Psoas muscle (tissue), 8 donors: ENCODE data around the gene SIGLEC8. TPM values are rescaled to one million over a fixed set of nuclear protein-coding genes. Genes with fewer than 3 reads are reported as not detected.

Experiments
- ATAC-seq, 4 donors: fragments of 200-7000 bp; cut with Tn5 transposase; one replicate each; pipeline ENCODE4 v1.9.1; 2020; ENCODE audit warnings: moderate library complexity in 3 of 4, mild to moderate bottlenecking in 2 of 4
- DNase-seq, 2 donors: peaks; one replicate each; pipeline ENCODE4 v3.0.0-alpha.2; 2020
- H3K27ac ChIP-seq: fragments of 200-600 bp; one replicate; pipeline ENCODE4 v1.8.0; 2022
- H3K27me3 ChIP-seq, 3 donors: fragments of 200-600 bp in 1 of 3; one replicate each; pipeline versions ENCODE4 v1.6.1 to v1.8.0; 2013 to 2022; ENCODE audit warnings: low read length in 2 of 3, mild to moderate bottlenecking in 2 of 3, moderate library complexity in 1 of 3; ENCODE audit not compliant: insufficient read depth in 3 of 3
- H3K36me3 ChIP-seq, 2 donors: fragments of 200-600 bp in 1 of 2; one replicate each; pipeline versions ENCODE4 v1.6.1 to v1.8.0; 2013 to 2022; ENCODE audit warnings: low read depth in 1 of 2, mild to moderate bottlenecking in 1 of 2, moderate library complexity in 1 of 2; ENCODE audit not compliant: insufficient read depth in 1 of 2
- H3K4me1 ChIP-seq: fragments of 200-600 bp; one replicate; pipeline ENCODE4 v1.8.0; 2022
- H3K4me3 ChIP-seq: fragments of 200-600 bp; one replicate; pipeline ENCODE4 v1.8.0; 2022; ENCODE audit warnings: mild to moderate bottlenecking
- H3K9me3 ChIP-seq: fragments of 200-600 bp; one replicate; pipeline ENCODE4 v1.8.0; 2022
- CTCF ChIP-seq: fragments of 200-600 bp; IDR thresholded peaks from one replicate; pipeline ENCODE4 v1.8.0; 2022; ENCODE audit warnings: antibody characterized with exemption
- WGBS, 3 donors: extraction: QIAGEN DNeasy Blood & Tissue Kit; methylation state at CpG; one replicate each; pipeline versions ENCODE4 v1.1.6 to v1.1.7; 2013; 5-methylcytosine and 5-hydroxymethylcytosine counted together
- intact Hi-C, 2 donors: fragments of 100-400 bp; cut with DNase I; formaldehyde crosslinking; loops; one replicate each; pipeline versions ENCODE4 v1.11.0 to v1.14.2; 2022
- long read RNA-seq, 2 donors: library from polyadenylated mRNA; unstranded; transcript quantifications; one replicate each; pipeline ENCODE4 v2.0.0, GENCODE V29; 2021
- polyA plus RNA-seq, 3 donors: library from polyadenylated mRNA; stranded (reverse); fragments of 200-250 nt; gene quantifications; one replicate each; pipeline ENCODE4 v1.2.3, GENCODE V29; 2013
- total RNA-seq, 4 donors: library from RNA; stranded (reverse); fragmentation: NEBNext Ultra II Directional in 2 of 4; extraction: Animal tissue kit (Norgen Biotek cat#: 25700) in 2 of 4; gene quantifications; one replicate each; pipeline versions ENCODE4 v1.2.1 to v1.2.4, GENCODE V29; 2021 to 2023
- donor health status: healthy with polysubstance abuse.
- donor health status: DM: no; HTN: no; CAD: no; lungs with moderate emphysema.
- donor health status: Bipolar disorder and iron deficiency.
- donor health status: healthy.
- donor health status: DM: yes; HTN: yes; CAD: no.
- donor health status: DM: no; HTN: no; CAD: no.
- donor health status: DM: no; HTN: no; CAD: no.
- donor health status: DM: yes; HTN: yes; CAD: no.

Gene SIGLEC8
- total RNA-seq (under 1 TPM in 2 of 4 donors, not detected in 2; 0.13 to 0.14 TPM), polyA plus RNA-seq (under 1 TPM in 2 of 3 donors, not detected in 1; 0.03 to 0.09 TPM)
- long read RNA-seq, donor 1 = 0 reads
- long read RNA-seq, donor 2 = 0 reads

- intact Hi-C loops = no loop called here
- H3K4me3 ChIP-seq = no peak within 1 kb of the TSS
- no peak for ATAC-seq
- 46 to 54% (median 48%) methylated on average over 10 of the region's 10 CpGs for WGBS, 3 donors
- TF ChIP-seq CTCF = no peak
- no peaks in the 10 kb centered on the region for H3K36me3 ChIP-seq
- H3K27ac ChIP-seq = no peak within 1 kb of the TSS
- peaks cover 0 to 9% (median 4%) of the 10 kb centered on the region in 3 donors for H3K27me3 ChIP-seq
- H3K9me3 ChIP-seq = no peaks in the 10 kb centered on the region
- no peaks in the 10 kb centered on the region for H3K4me1 ChIP-seq
- DNase-seq = no peak
Observed at GRCh38 chr19:51458051-51458645, at the start of gene SIGLEC8. TSS of gene SIGLEC8 (minus strand) at chr19:51458454. CDS start at chr19:51458387, 67 bp downstream.

- no peak for DNase-seq
- no peak for TF ChIP-seq CTCF
- ATAC-seq = no peak
- Histone ChIP-seq H3K27ac (no peak overlapping the region), H3K36me3 (no peaks in the 10 kb centered on the region), H3K4me1 (no peaks in the 10 kb centered on the region), H3K4me3 (no peak overlapping the region), H3K27me3 (peaks cover 0 to 5% (median 2%) of the 10 kb centered on the region in 3 donors), H3K9me3 (no peaks in the 10 kb centered on the region)
- WGBS, 3 donors = 57 to 67% (median 65%) methylated on average over 6 of the region's 6 CpGs
- intact Hi-C loops = no loop called here
Observed at GRCh38 chr19:51507640-51508058, 49.4 kb upstream of the SIGLEC8 start.

GRCh38 chr19:51507192-51507591, 48.9 kb upstream of the SIGLEC8 start:
- intact Hi-C loops = no loop called here
- TF ChIP-seq CTCF = no peak
- H3K36me3 ChIP-seq = no peaks in the 10 kb centered on the region
- no peak for DNase-seq
- no peaks in the 10 kb centered on the region for H3K4me1 ChIP-seq
- H3K9me3 ChIP-seq = no peaks in the 10 kb centered on the region
- H3K27ac ChIP-seq = no peak overlapping the region
- peaks cover 0 to 5% (median 2%) of the 10 kb centered on the region in 3 donors for H3K27me3 ChIP-seq
- 45 to 49% (median 48%) methylated on average over 3 of the region's 3 CpGs for WGBS, 3 donors
- no peak overlapping the region for H3K4me3 ChIP-seq
- ATAC-seq = no peak

GRCh38 chr19:51505904-51506303, 47.6 kb upstream of the SIGLEC8 start:
- Histone ChIP-seq H3K4me1 (no peaks in the 10 kb centered on the region), H3K27ac (no peak overlapping the region), H3K36me3 (no peaks in the 10 kb centered on the region), H3K4me3 (no peak overlapping the region), H3K9me3 (no peaks in the 10 kb centered on the region), H3K27me3 (peaks cover 0 to 3% (median 2%) of the 10 kb centered on the region in 3 donors)
- no peak for DNase-seq
- ATAC-seq = no peak
- WGBS, 3 donors = 23 to 31% (median 25%) methylated on average over 3 of the region's 3 CpGs
- TF ChIP-seq CTCF = no peak
- intact Hi-C loops = no loop called here

- TF ChIP-seq CTCF = no peak
Observed at GRCh38 chr19:51503896-51504295, 45.6 kb upstream of the SIGLEC8 start.

More at GRCh38 chr19:51503896-51504295, 45.6 kb upstream of the SIGLEC8 start:
- ATAC-seq = no peak
- Histone ChIP-seq H3K4me1 (no peaks in the 10 kb centered on the region), H3K9me3 (no peaks in the 10 kb centered on the region), H3K4me3 (no peak overlapping the region), H3K36me3 (no peaks in the 10 kb centered on the region), H3K27me3 (peaks cover 0 to 2% (median 0%) of the 10 kb centered on the region in 3 donors), H3K27ac (no peak overlapping the region)
- WGBS, 3 donors = 40 to 48% (median 47%) methylated on average over 3 of the region's 3 CpGs
- intact Hi-C loops = no loop called here
- DNase-seq = no peak
